Right lobe of liver (tissue), 6 donors: Measurements from ENCODE around the gene UBXN11. TPM values are rescaled to one million over a fixed set of nuclear protein-coding genes. Genes with fewer than 3 reads are reported as not detected.

ENCODE experiments used
- ATAC-seq, 4 donors: fragments of 200-7000 bp; cut with Tn5 transposase; one replicate each; pipeline ENCODE4 v1.9.1; 2020; ENCODE audit warnings: mild to moderate bottlenecking in 4 of 4, moderate library complexity in 4 of 4
- DNase-seq, 3 donors: peaks; one replicate each; pipeline ENCODE4 v3.0.0-alpha.2; 2020
- H3K27ac ChIP-seq, 3 donors: fragments of 200-600 bp; one replicate each; pipeline ENCODE4 v1.8.0; 2022
- H3K27me3 ChIP-seq, 2 donors: fragments of 200-600 bp; one replicate each; pipeline ENCODE4 v1.8.0; 2022
- H3K36me3 ChIP-seq, 4 donors: fragments of 200-600 bp; sonication (generic) in 1 of 4; one replicate each; pipeline versions ENCODE4 v1.5.1 to v1.8.0; 2017 to 2022; ENCODE audit warnings: control low read depth in 1 of 4
- H3K4me1 ChIP-seq, 4 donors: fragments of 200-600 bp; sonication (generic) in 1 of 4; one replicate each; pipeline versions ENCODE4 v1.5.1 to v1.8.0; 2017 to 2022; ENCODE audit warnings: control low read depth in 1 of 4
- H3K4me3 ChIP-seq, 3 donors: fragments of 200-600 bp; one replicate each; pipeline ENCODE4 v1.8.0; 2022
- H3K9me3 ChIP-seq, 4 donors: fragments of 200-600 bp; sonication (generic) in 1 of 4; one replicate each; pipeline versions ENCODE4 v1.5.1 to v1.8.0; 2017 to 2022; ENCODE audit warnings: control low read depth in 1 of 4
- POLR2A ChIP-seq: fragments of 450-650 bp; IDR thresholded peaks from one replicate; pipeline ENCODE4 v1.6.1; 2017; ENCODE audit warnings: antibody characterized with exemption, mild to moderate bottlenecking
- whole genome bisulfite sequencing: methylation state at CpG from one replicate; pipeline ENCODE4 v1.1.6; 2018; ENCODE audit warnings: low coverage, low lambda C conversion rate; ENCODE audit not compliant: insufficient coverage; ENCODE audit errors: missing lambda C conversion rate; 5-methylcytosine and 5-hydroxymethylcytosine counted together
- intact Hi-C, 2 donors: fragments of 100-400 bp; cut with DNase I; formaldehyde crosslinking; loops; one replicate each; pipeline versions ENCODE4 v1.11.2 to v1.14.1; 2022
- total RNA-seq, 6 experiments: library from RNA; depleted of rRNA in 2 of 6; stranded (reverse); fragments of >200 nt in 2 of 6; fragmentation: NEBNext Ultra II Directional in 3 of 6; extraction: Animal tissue kit (Norgen Biotek cat#: 25700) in 3 of 6; gene quantifications; one replicate each; pipeline versions ENCODE4 v1.1.0 to v1.2.4, GENCODE V29; 2016 to 2023
- TF ChIP-seq, protein P1 (sequence below), 4 donors: fragments of 200-600 bp in 3 of 4; fragments of 450-650 bp in 1 of 4; IDR thresholded peaks; one replicate each; pipeline versions ENCODE4 v1.5.1 to v1.8.0; 2016 to 2022; ENCODE audit warnings: antibody characterized with exemption in 4 of 4, mild to moderate bottlenecking in 2 of 4
- donor health status: DM: no; HTN: yes; CAD: no.
- donor health status: DM: no; HTN: no; CAD: no.
- donor health status: DM: no; HTN: no; CAD: no.
- donor health status: DM: no; HTN: yes; CAD: no.
- donor health status: DM: no; HTN: yes; CAD: no.

The UBXN11 gene
- total RNA-seq, 6 experiments from 2014 or later = 4.3 to 11.3 (median 7.0) TPM

DNA sequence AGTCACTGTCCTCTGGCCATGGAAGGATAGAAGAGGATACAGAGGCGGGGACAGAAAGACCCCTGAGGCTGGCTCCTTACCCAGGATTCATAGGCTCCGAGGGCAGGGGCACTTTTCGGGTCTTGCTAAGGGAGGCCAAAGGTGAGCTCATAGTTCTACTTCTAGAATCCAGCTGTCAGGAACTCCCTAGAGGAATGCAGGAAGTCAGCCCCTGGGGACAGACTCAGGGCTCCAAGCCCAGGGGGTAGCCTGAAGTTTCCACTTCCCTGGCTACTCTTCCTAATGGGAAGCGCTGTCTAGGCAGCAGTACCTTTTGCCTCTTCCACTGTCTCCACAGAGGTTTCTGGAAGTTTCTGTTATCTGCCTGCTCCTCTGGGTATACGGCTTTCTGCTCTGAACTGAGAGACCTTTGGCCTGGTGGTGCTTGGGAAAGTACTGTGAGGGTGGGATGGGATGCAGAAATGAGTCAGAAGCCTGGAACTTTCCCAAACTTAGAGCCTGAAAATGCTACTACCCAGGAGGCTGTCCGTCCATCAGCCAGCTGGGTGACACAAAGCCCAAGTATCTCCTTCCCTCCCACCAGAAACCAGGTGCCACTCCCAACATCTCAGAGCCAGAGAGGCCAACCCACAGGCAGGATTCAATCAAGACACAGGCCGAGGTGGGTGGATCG lies 3.6 kb downstream of the UBXN11 start:
- Histone ChIP-seq H3K27ac (no peak overlapping the region), H3K9me3 (no peaks in the 10 kb centered on the region), H3K4me1 (peaks cover 0 to 5% (median 3%) of the 10 kb centered on the region in 4 donors), H3K4me3 (no peak overlapping the region), H3K27me3 (no peaks in the 10 kb centered on the region), H3K36me3 (no peaks in the 10 kb centered on the region)
- intact Hi-C loops = no loop called here
- DNase-seq (no peak), ATAC-seq (peak in 1 of 4 donors; percentile 48)
- TF ChIP-seq, protein P1, sequence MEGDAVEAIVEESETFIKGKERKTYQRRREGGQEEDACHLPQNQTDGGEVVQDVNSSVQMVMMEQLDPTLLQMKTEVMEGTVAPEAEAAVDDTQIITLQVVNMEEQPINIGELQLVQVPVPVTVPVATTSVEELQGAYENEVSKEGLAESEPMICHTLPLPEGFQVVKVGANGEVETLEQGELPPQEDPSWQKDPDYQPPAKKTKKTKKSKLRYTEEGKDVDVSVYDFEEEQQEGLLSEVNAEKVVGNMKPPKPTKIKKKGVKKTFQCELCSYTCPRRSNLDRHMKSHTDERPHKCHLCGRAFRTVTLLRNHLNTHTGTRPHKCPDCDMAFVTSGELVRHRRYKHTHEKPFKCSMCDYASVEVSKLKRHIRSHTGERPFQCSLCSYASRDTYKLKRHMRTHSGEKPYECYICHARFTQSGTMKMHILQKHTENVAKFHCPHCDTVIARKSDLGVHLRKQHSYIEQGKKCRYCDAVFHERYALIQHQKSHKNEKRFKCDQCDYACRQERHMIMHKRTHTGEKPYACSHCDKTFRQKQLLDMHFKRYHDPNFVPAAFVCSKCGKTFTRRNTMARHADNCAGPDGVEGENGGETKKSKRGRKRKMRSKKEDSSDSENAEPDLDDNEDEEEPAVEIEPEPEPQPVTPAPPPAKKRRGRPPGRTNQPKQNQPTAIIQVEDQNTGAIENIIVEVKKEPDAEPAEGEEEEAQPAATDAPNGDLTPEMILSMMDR (IDR thresholded peaks at IDR 0.05) = no peak
- TF ChIP-seq POLR2A = no peak
- 50% methylated on average over 3 of the region's 8 CpGs for WGBS

DNA sequence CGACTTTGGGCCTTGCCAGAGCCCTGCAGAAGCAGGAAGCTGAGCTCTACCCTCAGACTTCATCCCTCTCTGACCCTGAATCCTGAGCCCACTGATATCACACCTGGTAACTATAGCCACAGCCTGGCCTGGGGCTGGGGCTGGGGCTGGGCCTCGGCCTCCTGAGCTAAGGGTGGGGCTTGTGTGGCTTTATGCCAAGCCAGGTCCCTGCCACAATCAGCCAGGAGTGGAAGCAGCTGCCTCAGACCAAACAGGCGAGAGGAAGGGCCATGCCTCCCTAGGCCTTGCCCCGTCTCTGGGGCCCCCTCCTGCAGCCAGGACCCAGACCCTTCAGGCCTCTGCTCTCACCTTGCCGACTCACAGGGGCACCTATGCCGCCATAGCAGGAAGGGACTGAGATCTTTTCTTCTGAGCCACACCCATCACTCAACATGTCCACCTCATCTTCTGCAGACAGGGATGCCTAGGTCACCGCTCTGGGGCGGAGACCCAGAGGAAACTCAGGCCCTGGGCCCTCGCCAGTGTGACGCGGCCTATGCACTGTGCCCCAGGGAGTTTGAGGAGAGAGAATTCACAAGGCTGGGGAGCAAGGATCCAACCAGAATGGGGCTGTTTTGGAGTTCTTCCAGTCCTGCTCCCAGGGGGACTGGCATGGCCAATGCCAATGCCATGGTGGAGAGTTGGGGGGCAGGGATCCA lies 5.7 kb downstream of the UBXN11 start:
- Histone ChIP-seq H3K4me3 (no peak overlapping the region), H3K4me1 (peaks cover 0 to 2% (median under 1%) of the 10 kb centered on the region in 4 donors), H3K9me3 (no peaks in the 10 kb centered on the region), H3K27ac (no peak overlapping the region), H3K36me3 (no peaks in the 10 kb centered on the region), H3K27me3 (no peaks in the 10 kb centered on the region)
- intact Hi-C loops = no loop called here
- no peak for TF ChIP-seq POLR2A
- TF ChIP-seq, protein P1 (IDR thresholded peaks at IDR 0.05) = no peak
- 95% methylated on average over 4 of the region's 11 CpGs for WGBS
- no peak for ATAC-seq
- DNase-seq = no peak

DNA sequence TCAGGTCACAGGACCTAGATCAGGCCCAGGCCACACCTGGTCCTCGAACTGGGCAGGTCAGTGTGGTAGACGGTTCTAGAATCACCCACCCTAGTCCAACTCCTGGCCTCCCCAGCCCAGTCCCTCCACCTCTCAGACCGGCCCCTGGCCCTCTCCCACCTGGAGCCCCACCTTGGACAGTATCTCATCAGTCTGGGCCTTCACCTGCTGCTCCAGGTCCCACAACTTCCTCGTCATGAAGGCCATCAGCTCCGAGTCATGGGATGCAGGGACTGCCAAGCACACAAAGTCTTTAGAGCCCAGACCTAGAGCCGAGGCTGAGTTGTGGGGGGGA lies 8.7 kb downstream of the UBXN11 start:
- 53% methylated on average over 3 of the region's 6 CpGs for WGBS
- intact Hi-C loops = loop anchor here in 1 of 2 donors (10.0 kb wide), 1 partner anchor 67 kb away; no protein-coding TSS in a partner anchor

DNA sequence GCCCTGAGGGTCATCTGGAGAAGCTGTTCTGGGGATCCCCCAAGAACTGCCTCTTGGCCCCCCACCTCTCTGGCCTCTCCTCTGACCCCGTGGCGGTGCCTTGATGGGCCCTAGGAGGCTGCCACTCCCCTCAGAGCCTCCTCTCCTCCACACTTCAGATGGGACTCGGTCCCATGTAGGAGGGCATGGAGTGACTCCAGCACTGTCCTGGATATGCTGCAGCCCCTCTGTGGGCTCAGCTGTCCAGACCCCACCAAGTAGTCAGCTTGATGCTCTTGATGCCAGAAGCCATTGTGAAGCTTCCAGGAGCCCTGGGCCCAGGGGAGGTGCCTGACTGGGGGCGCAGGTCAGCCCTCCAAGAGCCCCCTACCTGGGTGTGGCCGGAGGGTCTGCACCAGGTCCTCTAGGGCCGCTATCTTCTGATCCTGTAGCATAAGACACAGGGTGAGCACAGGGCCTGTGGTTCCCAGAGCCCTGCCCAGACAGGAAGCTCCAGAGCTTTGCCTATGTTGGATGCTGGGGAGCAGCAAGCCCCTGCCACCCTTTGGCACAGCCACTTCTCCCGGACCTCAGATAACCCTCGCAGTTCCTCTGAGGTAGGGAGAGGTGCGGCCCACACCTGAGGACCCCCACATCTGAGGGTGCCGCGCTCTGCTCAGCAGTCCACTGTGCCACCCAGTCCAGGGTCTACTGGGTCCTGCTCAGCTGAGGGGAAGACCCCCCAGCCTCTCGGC lies 9.2 kb downstream of the UBXN11 start:
- no CpG with 5 or more reads among the region's 12 CpGs for WGBS
- no peak overlapping the region for H3K27ac ChIP-seq
- H3K4me3 ChIP-seq = no peak overlapping the region
- ATAC-seq (peak in 1 of 4 donors; percentile 16), DNase-seq (no peak)
- no peaks in the 10 kb centered on the region for H3K4me1 ChIP-seq
- no peaks in the 10 kb centered on the region for H3K36me3 ChIP-seq
- no peaks in the 10 kb centered on the region for H3K27me3 ChIP-seq
- intact Hi-C loops = loop anchor here in 1 of 2 donors (10.0 kb wide), 1 partner anchor 68 kb away; no protein-coding TSS in a partner anchor
- no peak for TF ChIP-seq POLR2A
- TF ChIP-seq, protein P1 (IDR thresholded peaks at IDR 0.05) = no peak
- H3K9me3 ChIP-seq = no peaks in the 10 kb centered on the region

More for the DNA sequence above, 8.7 kb downstream of the UBXN11 start:
- DNase-seq (no peak), ATAC-seq (no peak)
- Histone ChIP-seq H3K9me3 (no peaks in the 10 kb centered on the region), H3K27me3 (no peaks in the 10 kb centered on the region), H3K27ac (no peak overlapping the region), H3K4me1 (no peaks in the 10 kb centered on the region), H3K4me3 (no peak overlapping the region), H3K36me3 (no peaks in the 10 kb centered on the region)
- TF ChIP-seq POLR2A = no peak
- TF ChIP-seq, protein P1 (IDR thresholded peaks at IDR 0.05) = no peak
